ENCODE data around the gene KCNAB1.

GRCh38 chr3:156353563-156353962 is 233.2 kb downstream of the KCNAB1 start:
- no peak for TF ChIP-seq FOSL1 (IDR thresholded peaks at IDR 0.05; ENCODE audit: low read depth)
- TF ChIP-seq CTCF (IDR thresholded peaks at IDR 0.05 in 2 of 3, conservative IDR thresholded peaks at IDR 0.05 in 1 of 3; ENCODE audit: borderline replicate concordance in 1 of 3, insufficient read depth in 1 of 3, low read depth in 2 of 3, low read length in 2 of 3), result no peak
- TF ChIP-seq MAX (IDR thresholded peaks at IDR 0.05), result no peak
- no peak for TF ChIP-seq JUND (IDR thresholded peaks at IDR 0.05)
- no peak for TF ChIP-seq SRF (IDR thresholded peaks at IDR 0.05; ENCODE audit: low read depth)
- no peak for TF ChIP-seq SP1 (IDR thresholded peaks at IDR 0.05; ENCODE audit: low read depth)
- TF ChIP-seq ZBTB33 (IDR thresholded peaks at IDR 0.05; ENCODE audit: extremely low read depth, insufficient replicate concordance, low read length), result no peak
- no peak for TF ChIP-seq SIN3A (IDR thresholded peaks at IDR 0.05; ENCODE audit: low read depth)

Measured in HCT116 (cell line).